Measurements from ENCODE around the gene ZFP92.
"Not testable (repeated sequence)": the region's sequence is repeated elsewhere in the genome, so short reads cannot be mapped to it uniquely, and the experiment has no call there.

Gene ZFP92

DNA sequence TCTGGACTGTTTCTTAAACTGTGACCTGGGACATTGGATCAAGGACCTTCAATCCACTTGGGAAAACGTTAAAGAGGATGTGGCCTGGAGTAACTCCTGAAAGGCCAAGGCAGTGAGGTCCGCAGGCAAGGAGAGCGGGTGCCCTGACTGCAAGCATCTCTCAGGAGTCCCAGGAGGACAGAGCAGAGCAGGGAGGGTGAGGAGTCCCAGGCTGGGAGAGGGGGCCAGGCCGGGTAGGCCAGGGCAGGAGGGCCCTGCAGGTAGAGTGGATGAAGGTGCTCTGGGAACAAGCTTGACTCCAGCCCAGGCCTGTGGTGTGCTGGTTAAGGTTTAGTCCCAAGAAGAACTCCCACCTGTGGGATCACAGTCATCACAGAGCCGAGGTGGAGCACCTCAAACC, 23.9 kb upstream of the ZFP92 start:
- DNase-seq: no peak

DNA sequence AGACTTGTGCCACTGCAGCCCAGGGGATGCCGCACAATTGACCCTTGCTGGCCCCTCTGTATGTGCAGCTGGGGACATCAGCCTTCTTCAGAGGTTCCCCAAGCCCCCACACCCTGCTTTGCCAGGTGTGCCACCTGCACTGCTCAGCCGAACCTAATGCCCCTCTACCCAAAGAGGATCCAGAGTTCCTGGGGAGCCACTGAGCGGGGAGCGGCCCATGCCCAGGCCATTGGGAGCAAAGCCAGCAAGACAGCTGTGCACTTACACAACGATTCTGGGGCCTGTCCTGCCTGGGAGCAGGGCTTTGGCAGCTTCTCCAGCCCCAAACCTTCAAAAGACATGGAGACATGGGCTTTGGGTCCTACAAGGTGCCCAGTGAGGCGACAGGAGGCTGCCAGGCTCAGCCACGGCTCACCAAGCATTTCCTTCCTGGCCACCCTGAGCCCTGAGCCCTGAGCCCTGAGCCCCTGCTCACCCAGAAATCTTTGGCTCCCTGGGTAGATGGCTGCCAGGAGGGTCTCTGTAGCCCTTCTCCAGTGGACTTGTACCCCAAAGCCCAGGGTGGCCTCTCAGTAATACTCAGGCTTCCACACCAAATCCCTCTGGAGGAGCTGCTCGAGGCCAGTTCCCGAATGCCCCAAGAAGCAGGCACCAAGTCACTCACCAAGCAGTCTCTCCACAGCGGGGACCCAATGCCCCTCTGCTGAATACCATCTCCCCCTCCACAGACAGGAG, 23.1 kb upstream of the ZFP92 start:
- no peak for DNase-seq

DNA sequence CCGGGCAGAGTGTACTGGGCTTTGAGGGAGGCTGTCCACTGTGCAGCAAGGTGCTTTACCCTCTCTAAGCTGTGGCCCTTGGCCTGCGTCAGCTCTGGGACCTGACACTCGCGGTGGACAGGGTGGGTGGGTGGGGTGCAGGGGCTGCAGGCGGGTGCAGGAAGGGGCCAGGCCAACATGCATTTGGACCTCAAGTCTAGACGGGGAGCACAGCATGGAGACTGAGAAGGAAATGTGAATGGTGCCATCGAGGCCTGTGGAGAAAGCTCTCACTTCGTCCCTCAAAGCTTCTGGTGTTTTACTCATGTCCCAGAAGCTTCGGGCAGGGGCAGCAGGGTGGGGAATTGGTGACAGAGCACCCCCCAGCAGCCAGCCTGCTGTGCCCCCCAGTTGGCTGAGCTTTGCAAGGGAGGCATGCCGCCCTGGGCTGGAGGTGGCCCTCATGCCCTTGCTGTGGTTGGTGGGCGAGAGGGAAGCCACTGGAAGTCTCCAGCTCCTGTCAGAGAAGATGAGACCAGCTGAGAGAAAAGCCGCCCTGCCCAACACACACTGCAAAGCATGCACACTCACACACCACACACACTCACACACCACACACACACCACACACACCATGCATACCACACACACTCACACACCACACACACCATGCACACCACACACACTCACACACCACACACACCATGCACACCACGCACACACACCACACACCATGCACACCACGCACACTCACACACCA, 22.4 kb upstream of the ZFP92 start:
- DNase-seq: no peak

DNA sequence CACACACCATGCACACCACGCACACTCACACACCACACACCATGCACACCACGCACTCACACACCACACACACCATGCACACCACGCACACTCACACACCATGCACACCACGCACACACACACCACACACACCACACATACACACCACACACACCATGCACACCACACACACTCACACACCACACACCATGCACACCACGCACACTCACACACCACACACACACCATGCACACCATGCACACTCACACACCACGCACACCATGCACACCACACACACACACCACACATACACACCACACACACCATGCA, 21.9 kb upstream of the ZFP92 start:
- not testable (repeated sequence) for DNase-seq

DNA sequence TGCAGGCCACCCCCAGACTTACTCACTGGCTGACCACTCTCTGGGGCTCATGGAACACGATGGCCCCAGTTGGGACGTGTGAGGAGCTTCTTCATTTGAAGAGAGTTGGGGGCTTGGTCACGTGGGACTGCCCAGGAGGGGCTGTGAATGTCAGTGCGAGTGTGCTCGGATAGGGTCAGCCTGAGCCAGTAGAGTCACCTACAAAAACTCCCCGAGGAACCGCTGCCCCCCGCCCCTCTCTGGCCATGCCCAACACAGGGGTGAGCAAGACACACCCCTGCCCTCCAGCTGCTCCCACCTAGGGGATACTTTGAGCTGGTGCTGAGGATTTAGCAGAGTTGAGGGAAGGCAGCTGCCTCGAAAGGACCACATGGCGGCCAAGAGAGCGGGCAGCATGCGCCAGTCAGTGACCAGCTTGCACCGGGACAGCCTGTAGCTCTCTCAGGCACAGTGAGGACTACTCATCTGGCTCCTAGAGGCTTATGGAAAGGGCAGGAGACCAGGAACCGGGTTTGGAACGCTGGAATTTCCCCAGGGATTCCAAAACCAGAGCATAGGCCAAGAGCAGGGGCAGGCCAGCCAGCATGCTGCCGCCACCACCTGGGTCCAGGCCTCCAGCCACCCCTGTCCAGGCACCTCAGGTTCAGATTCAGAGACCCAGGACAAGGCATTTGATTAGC, 18.5 kb upstream of the ZFP92 start:
- DNase-seq: no peak

DNA sequence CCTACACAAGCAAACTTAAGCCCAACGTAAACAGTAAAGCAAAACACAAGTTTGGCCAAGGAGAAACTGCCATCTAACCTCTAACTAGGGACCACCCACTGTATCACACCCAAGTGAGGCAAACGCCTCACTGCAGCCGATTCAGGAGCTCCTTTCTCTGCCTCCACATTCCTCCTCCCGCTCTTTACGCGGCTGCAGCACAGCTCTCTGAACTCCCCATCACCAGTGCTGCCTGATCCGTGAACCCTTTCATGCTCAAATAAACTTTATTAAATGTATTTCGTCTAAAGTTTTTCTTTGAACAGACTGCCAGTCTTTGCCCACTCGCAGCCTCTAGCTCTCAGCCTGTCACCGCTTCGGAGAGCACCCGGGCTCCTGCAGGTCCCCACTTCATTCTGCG, 16.7 kb upstream of the ZFP92 start:
- DNase-seq: no peak

DNA sequence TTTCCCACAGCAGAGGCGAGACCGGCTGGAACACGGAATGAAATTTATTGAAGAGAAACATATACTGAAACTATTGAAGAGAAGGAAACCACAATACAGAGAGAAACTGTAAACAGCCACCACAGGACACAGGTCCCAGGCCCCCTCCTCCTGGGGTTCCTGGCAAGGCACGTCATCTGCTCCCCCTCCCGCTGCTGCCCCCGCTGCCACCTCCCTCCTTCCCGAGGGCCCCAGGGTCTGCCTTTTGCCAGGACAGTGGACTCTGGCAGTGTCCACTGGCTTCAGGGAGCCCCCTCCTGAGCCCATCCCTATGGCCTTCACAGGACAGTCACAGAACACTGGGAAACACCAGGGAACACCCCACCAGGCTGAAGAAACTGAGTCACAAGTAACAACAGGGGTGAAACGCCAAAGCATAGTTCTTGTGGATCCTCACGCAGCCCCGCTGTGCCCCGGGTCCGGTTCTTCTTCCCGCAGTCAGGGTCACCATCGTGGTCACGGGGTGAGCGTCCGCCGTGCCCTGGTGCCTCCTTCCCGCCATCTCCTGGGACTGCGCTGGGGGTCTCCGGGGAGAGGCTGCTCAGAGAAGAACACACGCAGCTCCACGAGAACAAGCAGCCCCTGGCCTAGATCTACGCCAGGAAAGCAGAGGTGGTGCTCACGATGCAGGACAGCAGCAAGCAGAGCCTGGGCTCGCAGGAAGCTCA, 15.5 kb upstream of the ZFP92 start:
- DNase-seq: no peak

DNA sequence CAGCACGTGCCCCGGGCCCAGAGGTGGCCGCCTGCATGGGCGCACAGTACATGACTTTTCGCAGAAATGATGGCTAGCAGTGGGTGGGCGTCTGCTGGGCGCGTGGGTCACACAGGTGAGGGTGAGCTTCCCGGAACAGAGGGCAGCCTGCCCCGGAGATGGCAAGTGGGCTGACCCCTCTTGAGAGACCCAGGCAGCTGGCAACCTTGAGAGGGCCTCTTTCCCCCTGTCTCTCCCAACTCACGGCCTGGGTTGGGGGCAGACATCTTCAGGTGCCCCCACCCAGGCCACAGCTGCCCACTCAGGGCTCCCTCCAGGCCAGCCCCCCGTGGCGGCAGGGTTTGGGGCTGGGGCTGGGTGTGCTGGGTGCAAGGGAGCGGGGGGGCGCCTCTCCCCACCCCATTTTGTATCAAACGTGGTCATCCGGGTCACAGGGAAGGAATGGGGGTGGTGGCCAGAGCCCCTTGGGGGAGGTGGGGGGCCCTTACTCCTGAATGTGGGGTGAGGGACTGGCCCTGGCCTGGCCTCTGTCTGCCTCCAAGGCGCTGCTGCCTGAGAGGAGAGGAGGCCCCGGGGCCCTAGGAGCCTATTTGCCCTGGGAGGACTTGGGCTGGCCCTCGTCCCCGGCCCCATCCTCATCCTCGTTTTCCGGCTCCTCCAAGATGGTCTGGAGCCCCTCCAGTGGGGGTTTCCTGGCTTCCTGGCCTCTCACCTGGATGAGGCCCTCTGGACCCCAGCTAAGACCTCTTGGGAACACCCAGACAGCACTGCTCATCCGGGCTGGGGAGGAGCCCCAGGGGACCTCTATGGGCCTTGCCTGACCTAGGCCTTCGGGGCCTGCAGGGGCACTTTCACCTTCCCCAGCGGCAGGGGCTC, 14.7 kb upstream of the ZFP92 start:
- DNase-seq: no peak

DNA sequence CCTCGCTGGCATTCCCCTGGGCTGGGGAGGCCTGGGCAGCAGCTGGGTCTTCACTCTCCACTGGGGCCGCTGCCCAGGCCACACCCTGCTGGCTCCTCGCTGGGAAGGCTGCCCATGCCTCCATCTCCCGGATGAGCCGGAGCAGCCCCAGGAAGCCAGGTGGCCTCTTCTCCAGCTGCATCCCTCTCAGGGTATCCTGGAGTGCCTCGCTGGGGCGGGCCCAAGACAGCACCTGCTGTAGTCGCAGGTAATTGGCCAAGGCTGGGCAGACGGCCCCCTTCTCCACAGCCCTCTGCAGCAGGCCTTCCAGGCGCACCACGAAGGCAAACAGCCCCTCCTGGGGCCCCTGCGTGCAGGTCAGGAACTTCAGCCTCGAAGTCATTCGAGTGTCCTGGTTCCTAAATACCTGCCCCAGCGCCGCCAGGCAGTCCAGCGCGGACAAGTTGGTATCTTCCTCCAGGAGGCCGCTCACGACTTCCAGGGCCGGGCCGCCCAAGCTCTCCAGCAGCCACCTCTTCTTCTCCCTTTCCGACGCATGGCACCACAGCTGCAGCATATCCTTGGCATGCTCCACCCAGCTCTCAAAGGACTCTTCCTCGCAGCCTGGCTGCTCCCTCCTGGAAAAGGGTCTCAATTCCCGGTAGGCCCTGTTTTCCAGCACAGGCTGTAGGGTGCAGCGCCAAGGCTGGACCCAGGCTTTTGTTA, 13.9 kb upstream of the ZFP92 start:
- no peak for DNase-seq

DNA sequence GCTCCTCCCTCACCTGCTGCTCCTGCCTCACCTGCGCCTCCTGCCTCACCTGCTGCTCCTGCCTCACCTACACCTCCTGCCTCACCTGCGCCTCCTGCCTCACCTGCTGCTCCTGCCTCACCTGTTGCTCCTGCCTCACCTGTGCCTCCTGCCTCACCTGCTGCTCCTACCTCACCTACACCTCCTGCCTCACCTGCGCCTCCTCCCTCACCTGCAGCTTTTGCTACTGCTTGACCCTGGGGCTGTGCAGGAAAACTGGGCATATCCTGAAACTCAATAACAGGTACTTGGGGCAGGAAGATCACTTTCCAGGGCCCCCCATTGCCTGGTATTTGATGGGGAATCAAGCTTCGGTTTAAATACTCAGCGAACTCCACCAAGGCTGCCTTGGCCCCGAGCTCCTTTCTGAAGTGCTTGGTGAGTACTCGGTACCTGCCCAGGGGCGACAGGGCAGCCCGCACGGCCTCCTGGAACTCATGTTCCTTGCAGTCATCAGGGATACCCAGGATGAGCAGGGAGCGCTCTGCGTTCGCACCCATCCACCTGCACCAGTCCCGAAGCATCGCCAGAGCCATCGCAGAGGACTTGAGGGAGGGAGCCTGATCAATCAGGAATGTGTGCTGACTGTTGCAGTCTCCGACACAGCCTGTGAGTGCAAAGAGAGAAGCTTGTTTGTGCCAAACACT, 12.9 kb upstream of the ZFP92 start:
- DNase-seq: no peak

DNA sequence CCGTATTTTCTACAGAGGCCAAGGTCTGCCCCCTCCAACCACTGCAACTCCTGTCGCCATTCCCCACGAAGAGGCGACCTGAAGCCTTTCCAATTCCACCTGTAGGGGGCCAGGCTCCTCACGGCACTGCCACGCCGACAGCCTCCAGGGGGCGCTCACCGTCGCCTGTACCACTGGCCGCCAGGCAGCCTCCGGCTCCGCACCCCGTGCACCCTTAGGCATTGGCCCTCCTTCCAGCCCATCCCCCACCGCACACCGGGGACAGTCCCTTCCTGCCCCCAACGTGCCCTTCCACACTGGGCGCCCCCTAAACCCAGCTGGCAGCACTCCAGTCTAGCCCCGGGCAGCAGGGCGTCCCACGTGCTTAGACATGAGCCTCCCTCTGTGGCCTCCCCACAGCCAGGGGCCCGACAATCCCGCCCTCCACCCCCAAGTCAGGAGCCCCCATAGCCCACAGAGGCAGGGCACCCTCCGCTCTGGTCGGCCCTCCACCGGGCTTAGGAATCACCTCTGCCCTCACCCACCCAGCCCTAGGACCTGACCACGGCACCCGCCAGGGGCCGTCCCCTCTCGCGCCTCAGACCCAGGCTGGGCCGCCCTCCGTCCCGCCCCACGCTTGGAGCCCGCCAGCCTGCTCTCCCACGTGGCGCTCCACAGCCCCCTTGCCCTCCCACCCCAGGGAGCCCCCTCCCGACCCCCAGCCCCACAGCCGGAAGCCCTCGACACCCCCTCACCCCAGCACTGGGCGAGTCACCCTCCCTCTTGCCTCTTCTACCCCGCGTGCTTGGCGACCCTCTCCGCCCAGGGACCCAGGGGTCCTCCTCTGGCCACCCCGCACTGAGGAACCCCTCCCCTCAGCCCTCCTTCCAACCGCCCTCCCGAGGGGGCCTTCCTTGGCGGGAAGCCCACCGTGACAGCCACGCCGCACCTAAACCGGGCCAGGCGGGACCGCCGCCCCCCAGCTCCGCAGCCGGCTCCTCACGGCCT, 10.8 kb upstream of the ZFP92 start:
- DNase-seq: no peak

DNA sequence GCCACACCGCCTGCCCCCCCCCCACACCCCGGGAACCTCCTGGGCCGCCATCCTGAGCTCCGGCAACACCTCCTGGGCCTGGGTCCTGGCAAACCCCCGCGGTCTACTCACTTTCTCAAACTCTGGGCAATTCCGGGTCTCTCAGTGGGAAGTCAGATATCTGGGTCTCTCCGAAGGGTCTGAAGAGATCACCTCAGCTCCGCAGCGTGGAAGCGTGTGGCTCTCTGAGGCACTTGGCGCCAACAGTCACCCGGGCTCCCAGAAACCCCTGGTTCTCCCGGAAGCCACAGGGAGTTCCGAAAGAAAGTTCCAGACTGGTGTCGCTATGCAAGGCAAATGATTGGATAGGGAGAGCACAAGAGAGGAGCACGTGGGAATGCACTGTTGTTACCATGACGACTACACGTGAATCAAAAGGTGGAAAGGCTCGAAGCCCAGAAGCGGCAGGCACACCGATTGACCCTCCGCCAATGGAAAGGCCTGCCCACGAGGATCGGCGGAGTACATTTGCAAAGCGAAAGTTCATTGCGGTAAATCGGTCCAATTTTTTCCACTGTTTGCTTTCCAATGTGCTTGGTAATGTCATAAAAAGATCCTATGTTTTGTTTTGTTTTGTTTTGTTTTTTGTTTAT, 10.0 kb upstream of the ZFP92 start, which contains the start of gene PNMA6E:
Gene PNMA6E, minus strand, starts transcription at position 218 of the 632 bp plus-strand sequence. CDS start 2,501 bp downstream, outside the sequence.
- no peak for DNase-seq

DNA sequence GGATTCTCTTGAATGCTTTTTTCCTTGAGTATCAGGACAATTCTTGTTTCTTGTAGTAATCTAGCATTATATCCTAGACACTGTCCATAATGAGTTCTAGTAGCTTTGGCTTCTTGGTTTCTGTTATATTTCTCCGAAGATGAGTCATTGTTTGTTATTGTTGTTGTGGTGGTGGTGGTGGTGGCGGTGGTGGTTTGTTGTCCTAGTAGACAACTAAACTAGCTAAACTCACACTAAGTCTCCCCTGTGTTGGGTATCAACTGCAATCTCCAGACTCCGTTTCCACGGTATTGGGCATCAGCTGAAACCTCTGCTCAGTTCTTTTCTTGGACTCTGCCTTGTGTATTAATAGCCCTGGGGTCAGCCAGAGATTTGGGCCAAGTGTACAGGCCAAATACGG, 6.9 kb upstream of the ZFP92 start:
- not testable (repeated sequence) for DNase-seq

DNA sequence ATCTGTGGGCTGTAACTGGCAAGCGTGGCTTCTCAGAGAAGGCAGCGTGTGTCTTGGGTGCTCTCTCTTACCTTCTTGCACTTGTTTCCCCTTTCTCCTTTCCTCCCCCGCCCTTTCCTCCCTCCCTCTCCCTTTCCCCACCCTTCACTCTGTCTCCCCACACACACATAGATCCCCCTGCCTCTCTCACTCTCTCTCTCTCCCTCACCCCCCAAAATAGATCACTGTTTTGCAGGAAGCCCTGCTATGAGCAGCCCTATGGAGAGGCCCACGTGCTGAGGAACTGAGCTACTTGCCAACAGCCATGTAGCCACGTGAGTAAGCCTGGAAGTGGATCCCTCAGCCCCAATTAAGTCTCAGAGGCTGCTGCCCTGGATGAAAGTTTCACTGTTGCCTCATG, 5.8 kb upstream of the ZFP92 start:
- no peak for DNase-seq

DNA sequence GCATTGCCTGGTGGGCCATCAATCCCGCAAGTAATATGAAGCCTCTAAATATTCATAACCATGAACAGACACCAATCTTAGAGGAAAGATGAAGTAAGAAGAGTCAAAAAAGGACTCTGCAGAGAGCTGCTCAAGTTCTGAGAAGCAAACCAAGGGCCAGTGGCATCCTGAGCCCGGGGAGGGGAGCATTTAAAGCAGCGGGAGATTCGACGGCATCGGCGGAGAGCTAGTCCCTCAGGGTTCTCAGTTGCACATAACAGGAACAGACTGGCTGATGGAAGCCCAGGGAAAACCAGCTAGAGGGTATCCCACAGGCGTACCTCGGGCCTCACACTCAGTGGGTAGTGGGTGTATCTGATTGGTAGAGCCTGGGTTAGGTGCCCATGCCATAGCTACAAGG, 5.3 kb upstream of the ZFP92 start:
- no peak for DNase-seq

DNA sequence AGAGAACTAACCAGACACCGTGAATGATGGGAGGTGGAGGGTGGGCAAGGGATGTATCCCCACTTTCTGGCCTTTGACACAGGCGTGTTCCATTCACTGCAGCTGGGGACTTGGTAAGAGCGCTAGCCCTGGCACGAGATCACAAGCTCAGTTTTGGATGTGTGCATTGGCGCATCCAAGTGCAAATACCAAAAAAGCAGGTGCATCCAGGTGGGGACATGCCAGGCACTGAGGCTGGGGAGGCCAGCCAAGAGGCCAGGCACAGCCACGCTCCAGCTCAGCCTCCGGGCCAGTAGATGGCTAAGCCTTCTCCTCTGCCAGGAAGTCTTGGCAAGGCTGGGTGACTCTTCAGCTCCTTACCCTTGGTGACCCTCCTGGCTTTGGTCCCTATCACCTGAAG, 4.4 kb upstream of the ZFP92 start:
- DNase-seq: no peak

DNA sequence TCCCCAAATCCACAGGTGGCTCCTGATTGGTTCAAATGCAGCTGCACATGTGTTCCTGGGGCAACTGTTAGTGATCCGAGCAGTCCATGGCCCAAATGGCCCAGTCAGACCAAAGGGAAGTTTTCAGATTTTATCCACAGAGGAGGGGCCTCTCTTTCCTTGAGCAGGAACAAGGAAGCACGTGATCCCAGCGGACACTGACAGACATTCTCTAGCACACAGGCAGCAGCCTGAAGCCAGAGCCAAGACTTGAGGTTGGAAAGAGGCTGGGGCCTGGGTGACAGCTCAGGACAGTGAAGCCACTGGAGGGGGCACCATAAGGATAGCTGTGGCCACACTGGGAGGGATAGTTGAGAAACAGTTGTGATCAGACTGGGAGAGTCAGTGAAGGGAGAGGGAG, 3.5 kb upstream of the ZFP92 start:
- no peak for DNase-seq

DNA sequence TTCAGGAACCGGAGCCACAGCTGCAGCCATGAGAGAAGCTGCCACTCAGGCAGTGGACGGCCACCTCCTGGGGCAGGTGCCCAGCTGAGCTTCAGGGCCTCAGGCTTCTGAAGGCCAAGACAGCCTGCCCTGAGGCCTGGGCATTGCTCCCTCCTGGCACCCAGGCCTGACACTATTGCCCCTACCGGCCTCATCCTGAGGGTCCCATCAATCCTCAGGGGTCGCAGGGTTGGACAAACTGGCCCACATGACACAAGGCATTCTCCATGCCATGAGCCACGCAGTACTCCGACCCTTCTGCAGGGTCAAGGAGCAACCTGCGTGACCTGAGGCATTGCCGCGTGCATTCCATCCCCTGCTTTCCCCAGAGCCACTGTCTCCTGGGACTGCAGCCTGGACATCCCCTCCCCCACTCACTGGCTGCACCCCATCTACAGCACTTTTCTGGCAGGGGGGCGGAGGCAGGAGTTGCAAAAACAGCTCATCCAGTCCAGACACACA, 3.0 kb upstream of the ZFP92 start:
- no peak for DNase-seq

DNA sequence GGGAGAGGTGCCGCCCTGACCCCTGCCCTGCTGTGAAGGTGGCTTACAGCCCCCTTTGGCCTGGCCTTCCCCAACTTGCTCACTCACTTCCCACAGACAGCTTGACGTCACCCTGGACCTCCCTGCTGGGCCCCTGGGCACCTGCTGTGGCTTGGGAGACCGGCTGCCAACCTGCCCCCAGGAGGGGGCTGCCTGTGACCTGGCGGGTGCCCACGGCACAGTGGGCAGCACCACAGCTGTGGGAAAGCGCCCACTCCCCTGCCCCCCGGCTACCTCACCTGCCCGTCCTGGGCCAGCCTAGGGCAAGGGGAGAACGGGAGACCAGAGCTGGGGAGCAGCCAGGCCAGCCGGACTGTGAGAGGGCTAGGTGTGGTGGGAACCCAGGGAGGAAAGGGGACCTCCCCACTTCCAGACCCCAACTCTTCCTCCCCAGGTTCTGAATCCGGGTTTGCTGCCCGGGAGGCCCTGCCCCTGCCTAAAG, 2.4 kb upstream of the ZFP92 start:
- DNase-seq: no peak

Data from NCI-H1436 treated with DMSO at 0.1 percent for 48 hours (cell line).